Measurements from ENCODE around the gene DMPK.
"Not testable (repeated sequence)": the region's sequence is repeated elsewhere in the genome, so short reads cannot be mapped to it uniquely, and the experiment has no call there.

Gene DMPK

GRCh38 chr19:45733160-45733810 is 49.0 kb downstream of the DMPK start, which contains the start of gene MEIOSIN:
Gene MEIOSIN, plus strand, starts transcription at chr19:45733439. Its CDS starts 1,938 bp downstream, at chr19:45735377.
- DNase-seq = no peak

DNA sequence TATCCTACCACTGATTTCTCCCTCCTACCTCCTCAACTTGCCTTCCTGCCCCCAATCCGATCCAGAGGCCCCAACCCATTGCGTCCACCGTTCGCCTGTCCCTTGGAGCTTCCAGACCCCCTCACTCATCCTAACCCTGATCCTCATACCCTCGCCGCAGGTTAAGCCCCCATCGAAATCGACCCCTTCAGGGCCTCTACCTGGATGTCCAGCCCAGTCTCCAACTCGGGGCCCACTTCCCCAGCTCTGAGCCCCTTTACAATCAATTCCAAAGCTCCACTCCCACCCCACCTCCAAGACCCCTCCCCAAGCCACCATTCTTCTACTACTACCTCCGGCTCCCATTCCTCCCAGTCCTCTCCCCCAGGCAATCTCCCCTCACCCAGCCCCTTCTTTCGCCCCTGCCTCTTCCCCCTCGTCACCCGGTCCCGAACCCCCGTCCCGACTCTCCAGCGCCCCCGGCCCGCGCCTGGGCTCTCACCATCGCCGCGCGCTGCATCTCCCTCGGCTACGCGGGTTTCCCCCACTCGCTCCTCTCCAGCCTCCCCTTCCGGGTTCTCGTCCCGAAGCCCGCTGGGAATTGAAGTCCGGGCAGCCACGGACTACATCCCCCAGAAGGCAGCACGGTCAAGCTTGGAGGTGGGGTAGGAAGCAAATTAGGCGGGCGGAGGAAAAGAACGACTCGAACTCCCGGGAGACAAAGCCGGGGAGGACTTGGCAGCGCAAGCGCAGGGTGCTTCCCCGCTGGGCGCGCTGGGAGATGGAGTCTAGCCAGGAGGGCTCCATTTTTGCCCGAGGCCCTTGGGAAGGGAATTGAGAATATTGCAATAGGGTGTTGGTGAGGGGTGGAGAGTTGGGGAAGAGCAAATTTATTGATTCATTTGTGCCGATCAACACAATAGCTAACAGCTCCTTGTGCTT is 51.7 kb downstream of the DMPK start, which contains the start of gene FBXO46:
Gene FBXO46, minus strand, starts transcription at position 529 of the 921 bp plus-strand sequence. CDS start 17,401 bp downstream, outside the sequence.
- DNase-seq = peak; percentile 93

GRCh38 chr19:45729800-45730290 is 52.4 kb downstream of the DMPK start:
- DNase-seq = no peak

DNA sequence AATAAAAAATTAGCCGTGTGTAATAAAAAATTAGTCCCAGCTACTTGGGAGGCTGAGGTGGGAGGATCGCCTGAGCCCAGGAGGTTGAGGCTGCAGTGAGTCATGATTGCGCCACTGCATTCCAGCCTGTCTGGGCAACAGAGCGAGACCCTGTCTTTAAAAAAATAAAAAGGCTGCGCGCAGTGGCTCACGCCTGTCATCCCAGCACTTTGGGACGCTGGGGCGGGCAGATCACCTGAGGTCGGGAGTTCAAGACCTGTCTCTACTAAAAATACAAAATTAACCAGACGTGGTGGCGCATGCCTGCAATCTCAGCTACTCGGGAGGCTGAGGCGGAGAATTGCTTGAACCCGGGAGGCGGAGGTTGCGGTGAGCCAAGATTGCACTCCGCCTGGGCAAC is 53.6 kb downstream of the DMPK start:
- DNase-seq = not testable (repeated sequence)

GRCh38 chr19:45720065-45720464 is 62.2 kb downstream of the DMPK start:
- not testable (repeated sequence) for DNase-seq

Measured in effector CD4-positive, alpha-beta T cell (primary cell).